Suprapubic skin (tissue), 3 donors: Measurements from ENCODE around the gene SKAP1.

Source experiments
- CTCF ChIP-seq, 2 donors: fragments of 200-600 bp in 1 of 2; fragments of 450-650 bp in 1 of 2; sonication (generic) in 1 of 2; IDR thresholded peaks; one replicate each; pipeline ENCODE4 v1.5.1; 2016 to 2019; ENCODE audit warnings: antibody characterized with exemption in 2 of 2, mild to moderate bottlenecking in 1 of 2, moderate library complexity in 1 of 2
- POLR2AphosphoS5 ChIP-seq, 3 donors: sonication (generic); formaldehyde crosslinking; IDR thresholded peaks; one replicate each; pipeline ENCODE4 v1.6.1; 2017; ENCODE audit warnings: antibody characterized with exemption in 3 of 3

- no peak for TF ChIP-seq CTCF (IDR thresholded peaks at IDR 0.05)
- TF ChIP-seq POLR2AphosphoS5 (IDR thresholded peaks at IDR 0.05): no peak
These were observed 118.7 kb downstream of the SKAP1 start for GRCh38 chr17:48311324-48311723.
